Transverse colon (tissue), 3 donors: ENCODE results near the gene PELI2.

Source experiments
- EP300 ChIP-seq: sonication (generic); formaldehyde crosslinking; IDR thresholded peaks from one replicate; pipeline ENCODE4 v1.6.1; 2017; ENCODE audit warnings: antibody characterized with exemption, low read depth
- POLR2A ChIP-seq: fragments of 450-650 bp; IDR thresholded peaks from one replicate; pipeline ENCODE4 v1.6.1; 2016; ENCODE audit warnings: antibody characterized with exemption, mild to moderate bottlenecking, moderate library complexity
- TF ChIP-seq, protein P1 (sequence below), 5 experiments: fragments of 200-600 bp in 3 of 5; fragments of 450-650 bp in 2 of 5; sonication (generic) in 3 of 5; IDR thresholded peaks; 1 replicate in 2 of 5; 2 replicates in 3 of 5; pipeline ENCODE4 v1.5.1; 2016 to 2017; ENCODE audit warnings: antibody characterized with exemption in 5 of 5, inconsistent platforms in 3 of 5, mild to moderate bottlenecking in 2 of 5, moderate library complexity in 1 of 5

DNA sequence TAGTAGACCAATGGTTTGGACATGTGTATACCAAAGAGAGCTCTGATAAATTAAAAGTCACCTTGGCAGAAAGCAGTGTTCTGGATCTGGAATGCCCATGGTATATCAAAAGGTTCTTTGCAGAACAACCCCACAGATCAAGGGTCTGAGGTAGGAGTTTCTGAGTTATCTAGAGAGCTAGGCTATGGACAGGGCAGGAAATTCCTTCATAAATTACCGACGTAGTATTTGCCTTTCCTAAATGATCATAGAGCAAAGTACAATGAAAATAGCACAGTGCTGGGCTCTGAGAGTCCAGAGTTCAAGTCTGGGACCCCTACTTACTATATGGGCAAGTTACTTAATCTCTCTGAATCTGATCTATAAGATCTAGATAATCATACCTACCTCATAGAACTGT, 35.3 kb upstream of the PELI2 start:
- TF ChIP-seq, protein P1, sequence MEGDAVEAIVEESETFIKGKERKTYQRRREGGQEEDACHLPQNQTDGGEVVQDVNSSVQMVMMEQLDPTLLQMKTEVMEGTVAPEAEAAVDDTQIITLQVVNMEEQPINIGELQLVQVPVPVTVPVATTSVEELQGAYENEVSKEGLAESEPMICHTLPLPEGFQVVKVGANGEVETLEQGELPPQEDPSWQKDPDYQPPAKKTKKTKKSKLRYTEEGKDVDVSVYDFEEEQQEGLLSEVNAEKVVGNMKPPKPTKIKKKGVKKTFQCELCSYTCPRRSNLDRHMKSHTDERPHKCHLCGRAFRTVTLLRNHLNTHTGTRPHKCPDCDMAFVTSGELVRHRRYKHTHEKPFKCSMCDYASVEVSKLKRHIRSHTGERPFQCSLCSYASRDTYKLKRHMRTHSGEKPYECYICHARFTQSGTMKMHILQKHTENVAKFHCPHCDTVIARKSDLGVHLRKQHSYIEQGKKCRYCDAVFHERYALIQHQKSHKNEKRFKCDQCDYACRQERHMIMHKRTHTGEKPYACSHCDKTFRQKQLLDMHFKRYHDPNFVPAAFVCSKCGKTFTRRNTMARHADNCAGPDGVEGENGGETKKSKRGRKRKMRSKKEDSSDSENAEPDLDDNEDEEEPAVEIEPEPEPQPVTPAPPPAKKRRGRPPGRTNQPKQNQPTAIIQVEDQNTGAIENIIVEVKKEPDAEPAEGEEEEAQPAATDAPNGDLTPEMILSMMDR (IDR thresholded peaks at IDR 0.05) = no peak
- TF ChIP-seq EP300 = no peak
- TF ChIP-seq POLR2A = no peak
